GM12891 (cell line): ENCODE data around the gene GAL3ST1.
"Not testable (repeated sequence)": the region's sequence is repeated elsewhere in the genome, so short reads cannot be mapped to it uniquely, and the experiment has no call there.

Experiments
- DNase-seq: peaks from one replicate; pipeline ENCODE4 v3.0.0; 2011; ENCODE audit warnings: low spot score; ENCODE audit not compliant: insufficient read length
- FAIRE-seq: peaks from 2 replicates; lab custom pipeline; 2011; peaks lifted over from hg19 to GRCh38; lab: Jason Lieb, UNC
- PAX5 ChIP-seq: IDR thresholded peaks from 2 replicates; pipeline ENCODE4 v1.6.1; 2011; ENCODE audit warnings: low read length, moderate library complexity, mild to moderate bottlenecking; ENCODE audit not compliant: insufficient read depth, severe bottlenecking
- POLR2A ChIP-seq: IDR thresholded peaks from 2 replicates; pipeline ENCODE4 v1.6.1; 2011; ENCODE audit warnings: low read depth, low read length, control low read depth
- POLR2AphosphoS5 ChIP-seq: IDR thresholded peaks from 2 replicates; pipeline ENCODE4 v1.6.1; 2011; ENCODE audit warnings: low read depth, low read length, control low read depth
- POU2F2 ChIP-seq: IDR thresholded peaks from 2 replicates; pipeline ENCODE4 v1.6.1; 2011; ENCODE audit warnings: low read depth, mild to moderate bottlenecking, control low read depth, low read length, moderate library complexity
- SPI1 ChIP-seq: IDR thresholded peaks from 2 replicates; pipeline ENCODE4 v1.6.1; 2011; ENCODE audit warnings: low read depth, low read length, control low read depth
- TAF1 ChIP-seq: IDR thresholded peaks from 2 replicates; pipeline ENCODE4 v1.6.1; 2011; ENCODE audit warnings: low read depth, low read length, control low read depth

The GAL3ST1 gene

GRCh38 chr22:30568137-30568805 lies 6.2 kb downstream of the GAL3ST1 start:
- FAIRE-seq (no peak), DNase-seq (no peak)
- TF ChIP-seq POLR2A (no peak), POLR2AphosphoS5 (no peak), PAX5 (no peak), TAF1 (no peak), POU2F2 (no peak), SPI1 (no peak)

DNA sequence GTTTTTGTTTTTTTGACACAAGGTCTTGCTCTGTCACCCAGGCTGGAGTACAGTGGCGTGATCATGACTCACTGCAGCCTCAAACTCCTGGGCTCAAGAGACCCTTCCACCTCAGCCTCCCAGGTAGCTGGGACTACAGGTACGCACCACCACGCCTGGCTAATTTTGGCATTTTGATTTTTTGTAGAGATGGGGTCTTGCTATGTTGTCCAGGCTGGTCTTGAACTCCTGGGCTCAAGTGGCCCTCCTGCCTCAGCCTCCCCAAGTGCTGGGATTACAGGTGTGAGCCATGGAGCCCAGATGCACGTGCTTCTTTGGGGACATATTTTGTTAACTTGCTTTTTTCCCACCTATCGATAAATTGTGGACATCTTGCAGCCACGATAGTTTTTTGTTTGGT lies 7.2 kb downstream of the GAL3ST1 start:
- not testable (repeated sequence) for DNase-seq, FAIRE-seq

- DNase-seq (no peak), FAIRE-seq (no peak)
- no peak for TF ChIP-seq PAX5
- TF ChIP-seq POLR2A, result no peak
- TF ChIP-seq TAF1, result no peak
- no peak for TF ChIP-seq SPI1
- no peak for TF ChIP-seq POU2F2
- TF ChIP-seq POLR2AphosphoS5, result no peak
Measured at GRCh38 chr22:30566125-30566524, 8.3 kb downstream of the GAL3ST1 start.

- no peak for FAIRE-seq
Measured at GRCh38 chr22:30565341-30565740, 9.1 kb downstream of the GAL3ST1 start.

DNA sequence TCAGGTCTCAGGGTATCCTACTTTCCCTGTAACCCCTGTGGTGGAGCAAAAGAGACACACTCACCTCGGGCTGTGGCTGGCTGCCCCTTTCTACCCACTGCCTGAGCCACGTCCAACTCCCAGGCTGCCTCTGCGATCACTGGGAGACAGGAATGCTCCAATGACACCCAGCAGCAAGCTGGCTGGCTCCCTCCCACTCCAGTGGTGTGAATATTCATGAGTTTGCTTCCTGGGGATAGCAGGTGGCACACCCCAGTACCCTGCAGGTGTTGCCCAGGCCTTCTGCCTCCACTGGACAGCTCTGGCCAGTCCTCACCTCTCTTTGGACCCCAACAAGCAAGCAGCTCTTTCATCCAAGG lies 9.7 kb downstream of the GAL3ST1 start:
- TF ChIP-seq TAF1 (no peak), POLR2A (no peak), POLR2AphosphoS5 (no peak)
- DNase-seq, result no peak
- FAIRE-seq, result no peak

More at GRCh38 chr22:30565341-30565740, 9.1 kb downstream of the GAL3ST1 start:
- TF ChIP-seq PAX5, result no peak
- TF ChIP-seq SPI1, result no peak
- no peak for TF ChIP-seq POU2F2
- no peak for TF ChIP-seq POLR2A
- no peak for TF ChIP-seq TAF1
- no peak for TF ChIP-seq POLR2AphosphoS5
- DNase-seq, result no peak

- FAIRE-seq (no peak), DNase-seq (no peak)
- no peak for TF ChIP-seq PAX5
- TF ChIP-seq TAF1, result no peak
Measured at GRCh38 chr22:30564045-30564760, 10.3 kb downstream of the GAL3ST1 start.

- DNase-seq (no peak), FAIRE-seq (no peak)
- TF ChIP-seq POLR2A, result no peak
Measured at GRCh38 chr22:30562366-30562765, 12.1 kb downstream of the GAL3ST1 start.

DNA sequence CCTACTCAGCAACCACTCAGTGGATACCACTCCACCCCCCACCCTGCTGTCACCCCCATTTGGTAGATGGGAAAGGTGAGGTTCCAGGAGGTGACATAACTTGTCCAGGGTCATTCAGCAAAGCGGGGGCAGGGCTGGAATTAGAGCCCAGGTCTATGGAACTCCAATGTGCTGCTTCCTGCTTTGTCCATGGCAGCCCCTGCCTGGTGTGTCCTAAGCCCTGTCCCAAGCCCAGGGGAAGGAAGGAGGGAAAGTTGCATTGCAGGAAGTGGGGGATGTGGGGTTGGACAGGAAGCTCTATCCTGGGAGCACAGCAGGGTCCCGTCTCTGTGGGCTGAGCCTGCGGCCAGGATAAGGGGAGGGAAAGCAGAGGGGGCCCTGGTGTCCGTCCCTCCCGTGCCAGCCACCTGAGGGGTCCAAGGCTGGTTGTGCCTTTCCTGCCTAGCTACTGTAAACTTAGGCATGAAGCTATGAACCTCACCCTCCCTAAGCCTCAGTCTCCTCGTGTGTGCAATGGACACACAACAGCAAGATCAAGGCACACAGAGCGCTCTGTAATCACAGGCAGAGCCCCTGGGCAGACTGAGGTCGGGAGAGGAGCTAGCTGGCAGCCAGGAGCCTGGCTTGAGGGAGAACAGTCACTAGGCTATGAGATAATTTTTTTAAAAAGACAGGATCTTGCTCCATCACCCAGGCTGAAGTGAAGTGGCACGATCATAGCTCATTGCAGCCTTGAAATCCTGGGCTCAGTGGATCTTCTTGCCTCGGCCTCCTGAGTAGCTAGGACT lies 12.9 kb downstream of the GAL3ST1 start:
- no peak for TF ChIP-seq POLR2AphosphoS5
- no peak for TF ChIP-seq POLR2A
- no peak for TF ChIP-seq POU2F2
- no peak for TF ChIP-seq SPI1
- TF ChIP-seq TAF1, result no peak
- TF ChIP-seq PAX5, result no peak
- DNase-seq, result no peak
- FAIRE-seq, result no peak

GRCh38 chr22:30560643-30561202 lies 13.7 kb downstream of the GAL3ST1 start:
- not testable (repeated sequence) for FAIRE-seq, DNase-seq

DNA sequence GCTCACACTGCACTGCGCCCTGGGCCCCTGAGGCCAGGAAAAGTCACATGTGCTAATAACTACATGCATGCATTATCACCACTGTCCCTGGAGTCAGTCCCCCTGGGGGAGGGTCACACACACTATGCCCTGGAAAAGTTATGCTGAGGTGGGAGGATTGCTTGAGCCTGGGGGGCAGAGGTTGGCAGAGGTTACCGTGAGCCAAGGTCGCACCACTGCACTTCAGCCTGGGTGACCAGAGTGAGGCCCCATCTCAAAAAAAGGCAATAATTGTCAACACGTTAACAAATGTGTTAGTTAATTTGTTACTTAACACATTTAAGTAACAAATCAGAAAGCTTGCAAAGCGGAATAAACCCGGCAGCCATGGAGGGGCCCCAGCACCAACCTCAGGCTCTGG lies 14.6 kb downstream of the GAL3ST1 start:
- TF ChIP-seq POU2F2 (no peak), POLR2A (no peak), TAF1 (no peak), SPI1 (no peak), PAX5 (no peak), POLR2AphosphoS5 (no peak)
- DNase-seq (no peak), FAIRE-seq (no peak)
